GM19043 (cell line): ENCODE measurements around the gene CCL14.
"Not testable (repeated sequence)": the region's sequence is repeated elsewhere in the genome, so short reads cannot be mapped to it uniquely, and the experiment has no call there.

Experiments
- ATAC-seq: cut with Tn5 transposase; IDR thresholded peaks from one replicate; pipeline ENCODE4 v1.9.1; 2021; ENCODE audit warnings: low read depth; ENCODE audit not compliant: unreplicated experiment

CCL14 gene

GRCh38 chr17:35947156-35947585 is 39.4 kb downstream of the CCL14 start:
- ATAC-seq: no peak

- no peak for ATAC-seq
Measured at GRCh38 chr17:35944151-35944550, 42.4 kb downstream of the CCL14 start.

GRCh38 chr17:35943537-35943936 is 43.0 kb downstream of the CCL14 start, which contains the start of gene LYZL6:
Gene LYZL6, minus strand, starts transcription at chr17:35943713. Its CDS starts 4,357 bp downstream, at chr17:35939356.
- ATAC-seq: no peak

GRCh38 chr17:35942588-35943186 is 43.8 kb downstream of the CCL14 start:
- no peak for ATAC-seq

GRCh38 chr17:35938492-35938891 is 48.0 kb downstream of the CCL14 start:
- not testable (repeated sequence) for ATAC-seq

GRCh38 chr17:35936063-35936462 is 50.5 kb downstream of the CCL14 start:
- no peak for ATAC-seq

- no peak for ATAC-seq
Measured at GRCh38 chr17:35934760-35935159, 51.8 kb downstream of the CCL14 start.
